Loucy (cell line): Measurements from ENCODE around the gene TOM1L2.

Experiments
- EZH2phosphoT487 ChIP-seq: fragments of 200-600 bp; IDR thresholded peaks from 2 replicates; pipeline ENCODE4 v1.6.1; 2018; ENCODE audit warnings: antibody characterized with exemption, mild to moderate bottlenecking, moderate library complexity, borderline replicate concordance
- TF ChIP-seq, protein P1 (sequence below): fragments of 200-600 bp; sonication (generic); conservative IDR thresholded peaks from 2 replicates; pipeline ENCODE4 v1.5.1; 2014; ENCODE audit warnings: mild to moderate bottlenecking, antibody characterized with exemption, low read length

GRCh38 chr17:17795946-17796786, 176.0 kb downstream of the TOM1L2 start:
- TF ChIP-seq, protein P1, sequence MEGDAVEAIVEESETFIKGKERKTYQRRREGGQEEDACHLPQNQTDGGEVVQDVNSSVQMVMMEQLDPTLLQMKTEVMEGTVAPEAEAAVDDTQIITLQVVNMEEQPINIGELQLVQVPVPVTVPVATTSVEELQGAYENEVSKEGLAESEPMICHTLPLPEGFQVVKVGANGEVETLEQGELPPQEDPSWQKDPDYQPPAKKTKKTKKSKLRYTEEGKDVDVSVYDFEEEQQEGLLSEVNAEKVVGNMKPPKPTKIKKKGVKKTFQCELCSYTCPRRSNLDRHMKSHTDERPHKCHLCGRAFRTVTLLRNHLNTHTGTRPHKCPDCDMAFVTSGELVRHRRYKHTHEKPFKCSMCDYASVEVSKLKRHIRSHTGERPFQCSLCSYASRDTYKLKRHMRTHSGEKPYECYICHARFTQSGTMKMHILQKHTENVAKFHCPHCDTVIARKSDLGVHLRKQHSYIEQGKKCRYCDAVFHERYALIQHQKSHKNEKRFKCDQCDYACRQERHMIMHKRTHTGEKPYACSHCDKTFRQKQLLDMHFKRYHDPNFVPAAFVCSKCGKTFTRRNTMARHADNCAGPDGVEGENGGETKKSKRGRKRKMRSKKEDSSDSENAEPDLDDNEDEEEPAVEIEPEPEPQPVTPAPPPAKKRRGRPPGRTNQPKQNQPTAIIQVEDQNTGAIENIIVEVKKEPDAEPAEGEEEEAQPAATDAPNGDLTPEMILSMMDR, result no peak
- TF ChIP-seq EZH2phosphoT487, result no peak
